ENCODE data around the gene DOK5.

DOK5 gene

GRCh38 chr20:54692168-54692887 is 216.9 kb downstream of the DOK5 start:
- H3K27ac ChIP-seq: no peak overlapping the region
- TF ChIP-seq CTCF (conservative IDR thresholded peaks at IDR 0.05) (no peak), ZFX (IDR thresholded peaks at IDR 0.05) (no peak)

- no peak overlapping the region for H3K27ac ChIP-seq
- TF ChIP-seq CTCF (conservative IDR thresholded peaks at IDR 0.05) (no peak), ZFX (IDR thresholded peaks at IDR 0.05) (no peak)
Measured at GRCh38 chr20:54694516-54694915, 219.1 kb downstream of the DOK5 start.

- H3K27ac ChIP-seq: no peak overlapping the region
- TF ChIP-seq CTCF (conservative IDR thresholded peaks at IDR 0.05) (no peak), ZFX (IDR thresholded peaks at IDR 0.05) (no peak)
Measured at GRCh38 chr20:54698373-54698772, 223.0 kb downstream of the DOK5 start.
